T follicular helper cell (primary cell): ENCODE results near the gene DPPA4.

Experiments used
- DNase-seq: peaks from one replicate; pipeline ENCODE4 v3.0.0-alpha.2; 2020; ENCODE audit warnings: low read depth

The DPPA4 gene

DNA sequence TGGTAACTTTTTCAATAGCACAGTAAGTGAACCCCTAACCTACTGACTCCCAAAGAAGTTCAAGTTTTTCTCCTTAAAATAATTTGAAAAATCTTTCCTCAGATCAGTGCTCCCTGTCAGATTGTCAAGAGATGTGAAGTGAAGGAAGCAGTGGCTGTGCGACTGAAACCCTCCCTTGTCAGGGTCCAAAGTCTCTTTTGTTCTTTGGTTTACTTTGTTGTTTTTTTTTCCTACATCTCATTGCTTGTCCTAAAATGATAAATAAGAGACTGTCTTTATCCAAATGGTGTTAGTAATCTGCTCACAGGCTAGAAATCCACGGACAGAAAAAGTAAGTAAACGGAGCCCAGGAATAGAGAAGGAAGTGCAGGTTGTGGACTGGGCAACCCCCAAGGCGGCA, 976 bp upstream of the DPPA4 start:
- no peak for DNase-seq

DNA sequence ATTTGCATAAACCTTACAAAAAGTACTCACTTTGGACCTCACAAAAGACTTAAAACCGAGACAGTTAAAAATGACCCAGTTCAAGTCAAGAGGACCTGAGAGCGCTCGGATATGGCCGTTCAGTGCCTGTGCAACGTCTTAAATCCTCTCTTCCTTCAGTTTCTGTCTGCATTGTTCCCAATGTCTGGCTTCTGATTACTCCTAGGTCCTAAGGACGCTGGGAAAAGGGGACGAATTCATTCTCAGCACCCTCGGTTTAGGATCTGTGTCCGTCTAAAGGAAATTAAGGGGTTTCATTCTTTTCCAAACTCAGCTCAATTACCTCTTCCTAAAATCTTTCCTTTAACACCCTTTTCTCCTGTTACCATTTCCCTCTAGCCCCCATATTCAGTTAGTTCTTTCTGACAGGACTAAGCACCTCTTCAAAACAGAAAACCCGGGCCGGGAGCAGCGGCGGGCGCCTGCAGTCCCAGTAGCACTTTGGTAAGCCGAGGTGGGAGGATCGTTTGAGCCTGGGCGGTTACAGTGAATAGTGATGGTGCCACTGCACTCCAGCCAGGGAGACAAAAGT, 970 bp downstream of the DPPA4 start:
- no peak for DNase-seq

DNA sequence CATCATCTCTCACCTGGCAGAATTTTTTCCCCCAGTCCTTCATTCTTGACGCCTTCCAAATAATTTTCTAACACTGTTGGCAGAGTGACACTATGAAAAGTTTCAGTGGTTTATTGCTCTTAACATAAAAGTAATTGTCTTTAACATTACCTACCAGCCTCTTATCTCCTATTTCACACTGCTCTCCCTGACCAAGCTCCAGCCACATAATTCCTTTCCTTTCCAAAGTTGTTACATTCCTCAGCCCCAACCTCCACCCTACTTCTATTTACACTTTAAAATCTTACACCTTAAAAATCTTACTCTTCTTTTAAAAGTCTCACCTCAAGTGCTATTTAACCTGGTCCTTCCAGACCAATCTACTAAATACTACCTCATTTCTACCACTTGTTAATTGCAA, 2.8 kb downstream of the DPPA4 start:
- no peak for DNase-seq

DNA sequence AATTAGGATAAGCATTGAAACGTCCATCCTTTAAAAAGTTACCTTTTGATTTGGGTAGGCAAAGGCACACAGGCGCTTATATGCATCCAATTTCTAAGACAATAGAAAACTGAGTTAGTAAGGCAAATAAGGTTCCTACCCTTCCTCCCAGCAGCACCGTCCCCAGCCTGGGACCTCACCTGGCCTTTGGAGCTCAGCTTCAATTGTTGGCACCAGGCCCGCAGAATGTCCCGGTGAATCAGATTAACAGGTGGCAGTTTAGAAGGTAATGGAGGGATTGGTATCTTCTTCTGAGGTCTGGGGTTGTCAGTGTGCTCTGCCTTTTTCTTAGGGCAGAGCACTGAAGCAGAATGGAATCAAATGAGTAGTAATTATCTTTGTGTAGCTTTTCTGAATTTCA, 5.7 kb downstream of the DPPA4 start:
- DNase-seq: no peak

DNA sequence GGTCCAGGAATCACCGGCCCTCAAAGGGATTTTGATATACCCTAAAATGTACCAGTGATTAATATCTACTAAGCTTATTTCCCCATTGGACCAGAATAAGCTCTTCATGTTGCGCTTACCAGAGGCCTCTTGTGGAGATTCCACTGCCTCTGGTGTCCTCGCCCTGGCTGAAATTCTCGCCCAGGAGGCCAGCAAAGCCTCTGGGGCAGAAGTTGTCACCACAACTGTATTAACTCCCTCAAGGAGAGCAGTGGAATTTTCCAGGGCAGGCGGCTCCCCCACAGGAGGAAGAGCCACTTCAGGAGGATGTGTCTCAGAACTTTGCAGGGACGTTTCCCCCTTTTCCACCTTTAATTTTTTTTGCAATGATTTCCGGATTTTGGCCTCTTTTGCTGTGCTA, 6.9 kb downstream of the DPPA4 start:
- DNase-seq: no peak

DNA sequence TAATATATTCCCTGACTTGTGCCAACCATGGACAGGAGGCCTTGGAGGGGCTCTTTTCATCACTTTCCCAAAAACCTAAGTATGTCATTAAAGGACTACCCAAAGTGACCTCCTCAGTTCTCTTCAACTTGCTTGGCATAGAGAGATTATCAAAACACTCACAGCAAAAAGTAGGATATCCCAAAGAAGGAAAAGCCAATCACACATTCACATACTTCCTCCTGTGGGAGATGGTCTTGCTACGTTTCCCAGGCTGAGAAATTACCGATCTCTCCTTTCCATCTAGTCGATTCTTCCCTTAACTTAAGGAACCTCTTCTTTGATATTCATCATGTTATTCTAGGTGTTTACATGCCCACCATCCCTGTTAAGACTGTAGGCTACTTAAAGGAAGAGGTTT, 9.1 kb downstream of the DPPA4 start:
- no peak for DNase-seq

DNA sequence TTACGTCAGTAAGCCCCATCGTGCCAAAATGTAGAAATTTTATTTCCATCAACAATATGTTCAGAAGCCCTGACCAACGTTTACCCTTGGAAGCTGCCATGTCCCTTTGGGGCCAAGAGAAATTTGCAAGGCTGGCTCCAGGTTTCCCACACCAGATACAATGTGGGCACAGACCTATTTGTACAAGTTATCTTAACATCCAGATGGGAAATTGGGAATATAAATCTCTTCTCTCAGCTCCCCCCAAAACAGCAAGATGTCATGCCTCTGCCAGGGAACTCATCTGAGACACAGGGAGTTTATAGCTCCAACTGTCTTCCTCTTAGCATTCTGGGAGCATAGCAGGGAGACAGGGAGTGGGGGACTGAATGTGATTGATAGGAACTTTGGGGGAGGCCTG, 11.7 kb downstream of the DPPA4 start:
- no peak for DNase-seq

DNA sequence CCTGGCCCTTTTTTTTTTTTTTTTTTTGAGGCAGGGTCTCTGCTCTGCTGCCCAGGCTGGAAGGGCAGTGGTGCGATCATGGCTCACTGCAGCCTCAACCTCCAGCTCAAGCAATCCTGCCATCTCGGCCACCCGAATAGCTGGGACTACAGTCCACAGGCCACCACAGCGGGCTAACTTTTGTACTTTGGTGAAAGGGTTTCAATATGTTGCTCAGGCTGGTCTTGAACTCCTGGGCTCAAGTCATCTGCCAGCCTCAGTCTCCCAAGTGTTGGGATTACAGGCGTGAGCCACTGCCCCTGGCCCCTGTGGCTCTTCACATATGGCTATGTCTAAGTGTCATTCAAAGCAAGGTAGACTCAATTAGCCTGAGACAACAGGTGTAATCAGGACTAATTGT, 12.2 kb downstream of the DPPA4 start:
- DNase-seq: no peak

DNA sequence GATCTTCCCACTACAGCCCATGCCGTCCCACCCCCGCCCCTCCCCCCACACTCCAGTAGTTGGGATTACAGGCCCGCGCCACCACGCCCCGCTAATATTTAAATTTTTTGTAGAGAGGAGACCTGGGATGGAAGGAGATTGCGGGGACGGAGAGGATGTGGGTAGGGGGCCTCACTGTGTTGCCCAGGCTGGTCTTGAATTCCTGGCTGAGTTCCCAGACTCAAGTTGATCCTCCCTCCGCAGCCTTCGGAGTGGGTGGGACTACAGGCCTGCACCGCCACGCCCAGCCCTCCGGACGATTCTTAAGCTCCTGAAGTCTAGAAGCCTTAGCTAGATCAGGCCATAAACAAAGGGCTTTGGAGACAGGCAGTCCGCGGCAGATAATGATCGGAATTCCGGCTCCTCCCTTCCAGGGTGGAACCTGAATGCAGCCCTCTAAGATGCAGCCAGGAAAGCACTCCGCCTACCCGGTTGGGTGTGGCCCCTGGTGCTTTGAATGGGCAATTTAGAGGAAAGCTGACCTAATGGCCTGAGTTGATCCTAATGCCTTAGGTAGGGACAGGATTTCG, 21.1 kb downstream of the DPPA4 start, which contains the start of gene DPPA2:
DPPA2 (minus strand) TSS at position 356 of the 569 bp plus-strand sequence. CDS start 1,975 bp downstream, outside the sequence.
- DNase-seq: no peak

DNA sequence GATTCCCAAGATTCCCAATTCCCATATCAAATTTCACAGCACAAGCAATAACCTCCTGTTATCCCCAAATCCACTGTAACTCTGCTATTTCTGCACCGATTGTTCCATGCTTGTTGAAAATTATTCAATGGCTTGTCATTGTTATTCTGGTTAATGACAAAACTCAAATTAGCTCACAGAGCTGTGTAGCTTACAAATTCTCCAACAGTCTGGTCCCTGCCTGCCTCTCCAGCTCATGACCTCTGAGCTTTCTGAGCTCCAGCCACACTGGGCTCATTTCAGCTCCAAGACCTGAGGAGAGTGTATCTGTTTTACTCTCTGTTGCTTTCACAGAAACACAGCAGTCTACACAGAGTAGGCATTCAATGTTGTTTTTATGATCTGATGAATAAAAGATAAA, 24.3 kb downstream of the DPPA4 start:
- DNase-seq: no peak

DNA sequence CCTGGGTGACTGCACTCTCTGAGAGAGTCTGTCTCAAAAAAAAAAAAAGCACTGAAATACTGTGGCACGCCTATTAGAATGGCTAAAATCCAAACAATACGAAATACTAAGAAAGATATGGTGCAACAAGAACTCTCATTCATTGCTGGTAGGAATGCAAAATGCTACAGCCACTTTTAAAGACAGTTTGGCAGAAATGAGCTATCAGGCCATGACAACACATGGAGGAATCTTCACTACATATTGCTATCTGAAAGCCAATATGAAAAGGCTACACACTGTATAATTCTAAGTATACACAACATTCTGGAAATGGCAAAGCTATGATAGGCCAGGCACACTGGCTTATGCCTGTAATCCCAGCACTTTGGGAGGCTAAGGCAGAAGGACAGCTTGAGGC, 39.9 kb downstream of the DPPA4 start:
- no peak for DNase-seq

DNA sequence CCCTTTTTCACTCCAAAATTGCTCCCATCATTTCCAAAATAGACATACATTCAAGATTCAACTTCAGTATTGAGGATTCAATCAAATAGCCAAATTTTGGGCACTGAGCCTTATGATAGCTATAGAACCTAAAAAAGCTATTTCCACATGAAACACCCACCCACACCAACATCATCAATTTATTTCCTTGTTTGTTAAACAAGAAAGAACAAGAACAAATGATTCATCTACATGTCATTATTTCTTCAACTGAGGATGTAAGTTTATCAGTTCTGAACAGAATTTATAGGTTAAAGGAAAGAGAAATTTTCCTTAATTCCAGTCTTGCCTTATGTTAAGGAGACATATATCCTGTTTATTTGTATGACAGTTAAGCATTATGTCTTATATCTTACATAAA, 53.3 kb downstream of the DPPA4 start:
- no peak for DNase-seq

DNA sequence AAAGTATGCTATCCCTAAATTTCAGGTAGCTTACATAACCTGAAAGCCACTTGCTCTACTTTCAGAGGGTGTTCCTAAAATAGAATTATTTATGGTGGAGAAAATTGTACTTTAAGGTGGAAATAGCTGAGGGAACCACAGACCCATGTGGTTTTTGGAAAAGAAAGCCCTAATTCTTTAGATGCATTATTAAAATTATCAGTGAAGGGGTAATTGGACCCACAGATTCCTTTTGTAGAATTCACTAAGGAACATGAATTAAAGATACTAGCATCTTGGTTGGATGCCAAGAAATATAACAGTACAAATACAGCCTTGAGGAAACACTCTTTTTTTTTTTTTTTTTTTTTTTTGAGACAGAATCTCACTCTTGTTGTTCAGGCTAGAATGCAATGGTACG, 58.8 kb downstream of the DPPA4 start:
- no peak for DNase-seq

DNA sequence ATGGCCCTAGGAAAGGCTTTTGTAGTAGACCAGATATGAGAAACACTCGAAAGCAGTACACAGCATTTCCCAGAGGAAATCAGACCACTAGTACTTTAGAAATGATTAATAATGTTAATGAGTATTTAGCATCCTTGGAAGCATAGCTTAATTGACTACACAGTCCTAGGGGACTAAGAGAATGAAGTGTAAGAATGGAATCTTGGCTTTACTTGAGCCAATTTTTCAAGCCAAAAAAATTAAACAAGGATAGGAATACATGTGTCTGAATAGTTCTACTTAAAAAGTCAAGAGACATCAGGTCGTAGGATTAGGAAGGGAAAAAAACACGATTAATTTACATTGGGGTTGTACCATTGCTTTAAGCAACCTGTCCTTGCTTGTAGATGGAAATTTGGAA, 59.2 kb downstream of the DPPA4 start:
- no peak for DNase-seq
